ENCODE data around the gene P2RY6. TPM values are rescaled to one million over a fixed set of nuclear protein-coding genes. Genes with fewer than 3 reads are reported as not detected.

P2RY6 gene
- total RNA-seq, 2 experiments from 2014 or later: not detected

- DNase-seq (peak; percentile 37), ATAC-seq (peak; percentile 68)
- H3K4me3 Mint-ChIP-seq: no peak overlapping the region
- no peak overlapping the region for H3K27ac Mint-ChIP-seq
- peak; percentile 34 for TF ChIP-seq CTCF (IDR thresholded peaks at IDR 0.05)
- H3K9me3 Mint-ChIP-seq: no peaks in the 10 kb centered on the region
- H3K36me3 Mint-ChIP-seq (ENCODE audit: low read depth): no peaks in the 10 kb centered on the region
- ChIA-PET CTCF (interaction anchor here (1.1 kb wide), 1 partner anchor 43 kb away, joined by 3 read pairs; no protein-coding TSS in a partner anchor), POLR2A (no interaction called here)
- intact Hi-C loops (cut with micrococcal nuclease): no loop called here
- H3K27me3 Mint-ChIP-seq: no peaks in the 10 kb centered on the region
- peaks cover 5% of the 10 kb centered on the region for H3K4me1 Mint-ChIP-seq (ENCODE audit: low read depth)
These were observed 19.5 kb upstream of the P2RY6 start for GRCh38 chr11:73252577-73253191.

GRCh38 chr11:73257342-73258103, 14.6 kb upstream of the P2RY6 start:
- Mint-ChIP-seq H3K9me3 (no peaks in the 10 kb centered on the region), H3K27me3 (peaks cover 3% of the 10 kb centered on the region), H3K4me3 (no peak overlapping the region), H3K27ac (no peak overlapping the region), H3K4me1 (ENCODE audit: low read depth) (no peaks in the 10 kb centered on the region), H3K36me3 (ENCODE audit: low read depth) (no peaks in the 10 kb centered on the region)
- DNase-seq (no peak), ATAC-seq (no peak)
- ChIA-PET CTCF (interaction anchor here (0.9 to 2.6 kb wide), 4 partner anchors 33 to 78 kb away, joined by 3 to 8 read pairs (median 4); no protein-coding TSS in a partner anchor), POLR2A (interaction anchor here (0.7 kb wide), 1 partner anchor 9 kb away, joined by 3 read pairs; no protein-coding TSS in a partner anchor)
- no peak for TF ChIP-seq CTCF (IDR thresholded peaks at IDR 0.05)
- intact Hi-C loops (cut with micrococcal nuclease): no loop called here

GRCh38 chr11:73258104-73259035, 13.8 kb upstream of the P2RY6 start:
- intact Hi-C loops (cut with micrococcal nuclease): no loop called here
- Mint-ChIP-seq H3K4me1 (ENCODE audit: low read depth) (no peaks in the 10 kb centered on the region), H3K9me3 (no peaks in the 10 kb centered on the region), H3K27ac (no peak overlapping the region), H3K27me3 (peaks cover 11% of the 10 kb centered on the region), H3K4me3 (no peak overlapping the region), H3K36me3 (ENCODE audit: low read depth) (no peaks in the 10 kb centered on the region)
- DNase-seq (no peak), ATAC-seq (no peak)
- CTCF ChIA-PET: interaction anchor here (1.0 to 1.6 kb wide), 2 partner anchors 37 to 44 kb away, joined by 3 read pairs; no protein-coding TSS in a partner anchor
- POLR2A ChIA-PET: no interaction called here
- TF ChIP-seq CTCF (IDR thresholded peaks at IDR 0.05): no peak

GRCh38 chr11:73259406-73260126, 12.6 kb upstream of the P2RY6 start:
- Mint-ChIP-seq H3K36me3 (ENCODE audit: low read depth) (no peaks in the 10 kb centered on the region), H3K27ac (no peak overlapping the region), H3K9me3 (no peaks in the 10 kb centered on the region), H3K4me1 (ENCODE audit: low read depth) (no peaks in the 10 kb centered on the region), H3K27me3 (peaks cover 13% of the 10 kb centered on the region), H3K4me3 (no peak overlapping the region)
- POLR2A ChIA-PET: no interaction called here
- DNase-seq (no peak), ATAC-seq (no peak)
- TF ChIP-seq CTCF (IDR thresholded peaks at IDR 0.05): no peak
- CTCF ChIA-PET: no interaction called here
- intact Hi-C loops (cut with micrococcal nuclease): no loop called here
